Activated B cell treated with CpG ODN at 0.5 μM for 24 hours (primary cell): ENCODE measurements around the gene MBIP. TPM values are rescaled to one million over a fixed set of nuclear protein-coding genes. Genes with fewer than 3 reads are reported as not detected.

Experiments
- ATAC-seq: fragments of 200-7000 bp; cut with Tn5 transposase; one replicate; pipeline ENCODE4 v1.10.0; 2021; ENCODE audit warnings: low read depth, mild to moderate bottlenecking, moderate library complexity
- CTCF ChIA-PET: fragments of 350-600 bp; sonication (Branson Sonifier 250); formaldehyde crosslinking; loops from one replicate; lab custom pipeline; 2021; ENCODE audit warnings: antibody characterized with exemption; lab: Charles Lee
- POLR2A ChIA-PET: fragments of 350-600 bp; sonication (Branson Sonifier 250); formaldehyde crosslinking; loops from one replicate; lab custom pipeline; 2021; ENCODE audit warnings: antibody characterized with exemption; lab: Charles Lee
- DNase-seq: peaks from one replicate; pipeline ENCODE4 v3.0.0; 2022
- H3K27ac Mint-ChIP-seq: one replicate; pipeline ENCODE4 v1.8.0; 2020; ENCODE audit warnings: mixed read lengths
- H3K27me3 Mint-ChIP-seq: one replicate; pipeline ENCODE4 v1.8.0; 2021; ENCODE audit warnings: mixed read lengths
- H3K36me3 Mint-ChIP-seq: one replicate; pipeline ENCODE4 v1.8.0; 2021; ENCODE audit warnings: low read depth, mixed read lengths
- H3K4me1 Mint-ChIP-seq: one replicate; pipeline ENCODE4 v1.8.0; 2021; ENCODE audit warnings: mixed read lengths
- H3K4me3 Mint-ChIP-seq: one replicate; pipeline ENCODE4 v1.8.0; 2020; ENCODE audit warnings: mild to moderate bottlenecking, mixed read lengths
- H3K9me3 Mint-ChIP-seq: one replicate; pipeline ENCODE4 v1.8.0; 2020; ENCODE audit warnings: mixed read lengths
- CTCF ChIP-seq: fragments of 200-600 bp; IDR thresholded peaks from one replicate; pipeline ENCODE4 v1.8.0; 2022; ENCODE audit warnings: antibody characterized with exemption, mild to moderate bottlenecking
- intact Hi-C: fragments of 100-400 bp; cut with micrococcal nuclease; formaldehyde crosslinking; loops from one replicate; pipeline ENCODE4 v1.15.1; 2024
- total RNA-seq: library from RNA; stranded (reverse); gene quantifications from 2 replicates; pipeline ENCODE4 v1.2.3, GENCODE V29; 2022

Gene MBIP
- total RNA-seq, 1 donor from 2014 or later: 21.7 TPM

DNA sequence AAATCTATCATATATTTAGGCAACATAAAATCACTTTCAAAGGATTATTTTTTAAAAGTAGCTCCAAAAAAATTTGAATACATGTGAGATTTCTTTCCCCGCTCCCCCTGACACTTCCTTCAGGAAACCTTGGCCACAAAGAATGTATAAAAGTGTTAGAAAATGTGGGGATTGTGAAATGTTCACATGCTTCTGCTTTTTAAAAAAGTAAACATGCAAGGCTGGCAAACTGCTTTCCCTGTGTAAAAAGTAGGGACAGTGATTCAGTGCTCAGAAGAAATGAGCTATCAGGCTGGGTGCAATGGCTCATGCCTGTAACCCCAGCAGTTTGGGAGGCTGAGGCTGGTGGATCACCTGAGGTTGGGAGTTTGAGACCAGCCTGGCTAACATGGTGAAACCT lies 26.6 kb downstream of the MBIP start:
- H3K9me3 Mint-ChIP-seq: no peaks in the 10 kb centered on the region
- H3K4me1 Mint-ChIP-seq: no peaks in the 10 kb centered on the region
- H3K4me3 Mint-ChIP-seq: no peak overlapping the region
- CTCF ChIA-PET: no interaction called here
- no peaks in the 10 kb centered on the region for H3K27me3 Mint-ChIP-seq
- DNase-seq (no peak), ATAC-seq (no peak)
- no peak for TF ChIP-seq CTCF
- peaks cover 23% of the 10 kb centered on the region for H3K36me3 Mint-ChIP-seq
- intact Hi-C loops: no loop called here
- no peak overlapping the region for H3K27ac Mint-ChIP-seq
- POLR2A ChIA-PET: no interaction called here

- TF ChIP-seq CTCF: no peak
- intact Hi-C loops: no loop called here
- POLR2A ChIA-PET: no interaction called here
- CTCF ChIA-PET: no interaction called here
- Mint-ChIP-seq H3K36me3 (no peaks in the 10 kb centered on the region), H3K27me3 (no peaks in the 10 kb centered on the region), H3K9me3 (no peaks in the 10 kb centered on the region), H3K4me1 (no peaks in the 10 kb centered on the region), H3K27ac (no peak overlapping the region), H3K4me3 (no peak overlapping the region)
- DNase-seq (no peak), ATAC-seq (no peak)
Measured at GRCh38 chr14:36289954-36290353, 30.5 kb downstream of the MBIP start.

GRCh38 chr14:36288496-36288895 lies 31.9 kb downstream of the MBIP start:
- Mint-ChIP-seq H3K4me3 (no peak overlapping the region), H3K27ac (no peak overlapping the region), H3K4me1 (no peaks in the 10 kb centered on the region), H3K36me3 (no peaks in the 10 kb centered on the region), H3K27me3 (peaks cover 3% of the 10 kb centered on the region), H3K9me3 (no peaks in the 10 kb centered on the region)
- ATAC-seq (no peak), DNase-seq (no peak)
- CTCF ChIA-PET: no interaction called here
- POLR2A ChIA-PET: no interaction called here
- no peak for TF ChIP-seq CTCF
- intact Hi-C loops: no loop called here

GRCh38 chr14:36284971-36285595 lies 35.4 kb downstream of the MBIP start:
- DNase-seq (no peak), ATAC-seq (no peak)
- Mint-ChIP-seq H3K4me1 (no peaks in the 10 kb centered on the region), H3K36me3 (no peaks in the 10 kb centered on the region), H3K27ac (no peak overlapping the region), H3K9me3 (no peaks in the 10 kb centered on the region), H3K27me3 (peaks cover 3% of the 10 kb centered on the region), H3K4me3 (no peak overlapping the region)
- CTCF ChIA-PET: no interaction called here
- POLR2A ChIA-PET: no interaction called here
- TF ChIP-seq CTCF: no peak
- intact Hi-C loops: no loop called here

- no peak for ATAC-seq
Measured at GRCh38 chr14:36281309-36281708, 39.1 kb downstream of the MBIP start.

More at GRCh38 chr14:36281309-36281708, 39.1 kb downstream of the MBIP start:
- Mint-ChIP-seq H3K36me3 (no peaks in the 10 kb centered on the region), H3K27ac (no peak overlapping the region), H3K9me3 (no peaks in the 10 kb centered on the region), H3K4me1 (no peaks in the 10 kb centered on the region), H3K27me3 (peaks cover 10% of the 10 kb centered on the region), H3K4me3 (no peak overlapping the region)
- no peak for TF ChIP-seq CTCF
- DNase-seq: no peak
- intact Hi-C loops: no loop called here
- POLR2A ChIA-PET: no interaction called here
- CTCF ChIA-PET: no interaction called here
